ENCODE results near the gene RAD21L1. TPM values are rescaled to one million over a fixed set of nuclear protein-coding genes. Genes with fewer than 3 reads are reported as not detected.

RAD21L1 gene
- total and polyA plus RNA-seq, 2 donors (not counting 1 experiment from before 2014, with no cell fraction given), result 0.16 to 0.50 TPM

GRCh38 chr20:1199212-1199873, 26.5 kb upstream of the RAD21L1 start:
- Histone ChIP-seq H3K9me3 (ENCODE audit: control insufficient read depth, insufficient read depth, low read depth, low read length) (no peaks in the 10 kb centered on the region), H3K4me3 (replicated peaks in 1 of 4; ENCODE audit: control extremely low read depth in 1 of 4, insufficient read depth in 1 of 4, low read depth in 3 of 4, low read length in 4 of 4) (no peak overlapping the region), H3K9ac (ENCODE audit: insufficient read depth, low read length) (no peak overlapping the region), H3K27ac (ENCODE audit: insufficient read depth, low read length) (no peak overlapping the region), H3K4me2 (ENCODE audit: extremely low read depth, insufficient read depth, low read length) (no peak overlapping the region), H3K79me2 (ENCODE audit: control insufficient read depth, insufficient read depth, low read length) (no peaks in the 10 kb centered on the region), H4K20me1 (ENCODE audit: control insufficient read depth, extremely low read depth, insufficient read depth, low read length) (no peaks in the 10 kb centered on the region), H2AFZ (ENCODE audit: low read length) (no peak overlapping the region), H3K4me1 (ENCODE audit: control insufficient read depth, extremely low read depth, insufficient read depth, low read length) (no peaks in the 10 kb centered on the region), H3K27me3 (ENCODE audit: control insufficient read depth, insufficient read depth, low read length) (peaks cover 27% of the 10 kb centered on the region), H3K36me3 (ENCODE audit: control insufficient read depth, insufficient read depth, low read length) (no peaks in the 10 kb centered on the region)
- no peak for DNase-seq (ENCODE audit: low read depth in 2 of 2)
- no peak for TF ChIP-seq CTCF (conservative IDR thresholded peaks at IDR 0.05 in 1 of 2, IDR thresholded peaks at IDR 0.05 in 1 of 2; ENCODE audit: low read depth in 1 of 2, low read length in 2 of 2)

GRCh38 chr20:1199964-1200363, 25.9 kb upstream of the RAD21L1 start:
- Histone ChIP-seq H3K27ac (ENCODE audit: insufficient read depth, low read length) (no peak overlapping the region), H3K9me3 (ENCODE audit: control insufficient read depth, insufficient read depth, low read depth, low read length) (no peaks in the 10 kb centered on the region), H3K4me3 (replicated peaks in 1 of 4; ENCODE audit: control extremely low read depth in 1 of 4, insufficient read depth in 1 of 4, low read depth in 3 of 4, low read length in 4 of 4) (no peak overlapping the region), H3K27me3 (ENCODE audit: control insufficient read depth, insufficient read depth, low read length) (peaks cover 25% of the 10 kb centered on the region), H3K4me2 (ENCODE audit: extremely low read depth, insufficient read depth, low read length) (no peak overlapping the region), H3K9ac (ENCODE audit: insufficient read depth, low read length) (no peak overlapping the region), H3K79me2 (ENCODE audit: control insufficient read depth, insufficient read depth, low read length) (no peaks in the 10 kb centered on the region), H3K36me3 (ENCODE audit: control insufficient read depth, insufficient read depth, low read length) (no peaks in the 10 kb centered on the region), H3K4me1 (ENCODE audit: control insufficient read depth, extremely low read depth, insufficient read depth, low read length) (no peaks in the 10 kb centered on the region), H2AFZ (ENCODE audit: low read length) (no peak overlapping the region), H4K20me1 (ENCODE audit: control insufficient read depth, extremely low read depth, insufficient read depth, low read length) (no peaks in the 10 kb centered on the region)
- DNase-seq (ENCODE audit: low read depth in 2 of 2), result no peak
- TF ChIP-seq EZH2 (IDR thresholded peaks at IDR 0.05; ENCODE audit: low read length, missing control alignments) (no peak), CTCF (conservative IDR thresholded peaks at IDR 0.05 in 1 of 2, IDR thresholded peaks at IDR 0.05 in 1 of 2; ENCODE audit: low read depth in 1 of 2, low read length in 2 of 2) (no peak)

GRCh38 chr20:1202762-1203504, 22.9 kb upstream of the RAD21L1 start, which contains the start of gene C20orf202:
C20orf202 (plus strand) TSS chr20:1203454; CDS start chr20:1203586, 132 bp downstream.
- no peaks in the 10 kb centered on the region for H4K20me1 ChIP-seq (ENCODE audit: control insufficient read depth, extremely low read depth, insufficient read depth, low read length)
- H3K4me2 ChIP-seq (ENCODE audit: extremely low read depth, insufficient read depth, low read length), result no peak within 1 kb of the TSS
- H3K36me3 ChIP-seq (ENCODE audit: control insufficient read depth, insufficient read depth, low read length), result no peaks in the 10 kb centered on the region
- DNase-seq (ENCODE audit: low read depth in 2 of 2), result no peak
- H3K9me3 ChIP-seq (ENCODE audit: control insufficient read depth, insufficient read depth, low read depth, low read length), result no peaks in the 10 kb centered on the region
- H3K79me2 ChIP-seq (ENCODE audit: control insufficient read depth, insufficient read depth, low read length), result no peaks in the 10 kb centered on the region
- no peak within 1 kb of the TSS for H2AFZ ChIP-seq (ENCODE audit: low read length)
- peaks cover 27% of the 10 kb centered on the region for H3K27me3 ChIP-seq (ENCODE audit: control insufficient read depth, insufficient read depth, low read length)
- H3K4me3 ChIP-seq (replicated peaks in 1 of 4; ENCODE audit: control extremely low read depth in 1 of 4, insufficient read depth in 1 of 4, low read depth in 3 of 4, low read length in 4 of 4), result no peak within 1 kb of the TSS
- no peak for TF ChIP-seq EZH2 (IDR thresholded peaks at IDR 0.05; ENCODE audit: low read length, missing control alignments)
- H3K27ac ChIP-seq (ENCODE audit: insufficient read depth, low read length), result no peak within 1 kb of the TSS
- no peak within 1 kb of the TSS for H3K9ac ChIP-seq (ENCODE audit: insufficient read depth, low read length)
- H3K4me1 ChIP-seq (ENCODE audit: control insufficient read depth, extremely low read depth, insufficient read depth, low read length), result no peaks in the 10 kb centered on the region

All from fibroblast of lung (primary cell).